ENCODE measurements around the gene PWP1.

DNA sequence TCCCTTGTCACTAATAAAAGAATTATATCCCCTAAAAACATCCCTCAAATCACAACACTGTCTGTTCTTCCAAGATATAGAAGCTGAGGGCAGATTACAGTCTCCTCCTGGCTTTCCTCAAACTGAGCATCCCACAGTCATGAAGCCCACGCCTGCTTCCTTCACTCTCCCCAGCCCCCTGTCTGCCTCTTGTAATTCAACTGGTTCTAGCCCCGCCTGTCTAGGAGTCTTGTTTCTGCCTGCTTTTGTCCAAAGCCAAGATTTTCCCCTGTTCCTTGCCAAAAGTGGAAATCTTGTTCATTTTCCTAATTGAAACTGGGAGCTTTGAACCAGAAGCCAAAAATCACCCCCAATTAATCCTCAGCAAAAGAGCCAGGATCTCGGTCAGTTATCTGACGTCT lies 35.9 kb upstream of the PWP1 start:
- TF ChIP-seq, protein P1, sequence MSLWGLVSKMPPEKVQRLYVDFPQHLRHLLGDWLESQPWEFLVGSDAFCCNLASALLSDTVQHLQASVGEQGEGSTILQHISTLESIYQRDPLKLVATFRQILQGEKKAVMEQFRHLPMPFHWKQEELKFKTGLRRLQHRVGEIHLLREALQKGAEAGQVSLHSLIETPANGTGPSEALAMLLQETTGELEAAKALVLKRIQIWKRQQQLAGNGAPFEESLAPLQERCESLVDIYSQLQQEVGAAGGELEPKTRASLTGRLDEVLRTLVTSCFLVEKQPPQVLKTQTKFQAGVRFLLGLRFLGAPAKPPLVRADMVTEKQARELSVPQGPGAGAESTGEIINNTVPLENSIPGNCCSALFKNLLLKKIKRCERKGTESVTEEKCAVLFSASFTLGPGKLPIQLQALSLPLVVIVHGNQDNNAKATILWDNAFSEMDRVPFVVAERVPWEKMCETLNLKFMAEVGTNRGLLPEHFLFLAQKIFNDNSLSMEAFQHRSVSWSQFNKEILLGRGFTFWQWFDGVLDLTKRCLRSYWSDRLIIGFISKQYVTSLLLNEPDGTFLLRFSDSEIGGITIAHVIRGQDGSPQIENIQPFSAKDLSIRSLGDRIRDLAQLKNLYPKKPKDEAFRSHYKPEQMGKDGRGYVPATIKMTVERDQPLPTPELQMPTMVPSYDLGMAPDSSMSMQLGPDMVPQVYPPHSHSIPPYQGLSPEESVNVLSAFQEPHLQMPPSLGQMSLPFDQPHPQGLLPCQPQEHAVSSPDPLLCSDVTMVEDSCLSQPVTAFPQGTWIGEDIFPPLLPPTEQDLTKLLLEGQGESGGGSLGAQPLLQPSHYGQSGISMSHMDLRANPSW (CRISPR knock-in tag; IDR thresholded peaks at IDR 0.05), result no peak
- TF ChIP-seq ZNF263 (CRISPR knock-in tag; IDR thresholded peaks at IDR 0.05; ENCODE audit: borderline replicate concordance) (no peak), NFE2L1 (tag; IDR thresholded peaks at IDR 0.05; ENCODE audit: borderline replicate concordance, low read depth) (no peak), SREBF2 (CRISPR knock-in tag; IDR thresholded peaks at IDR 0.05) (no peak), TBL1XR1 (IDR thresholded peaks at IDR 0.05; ENCODE audit: low read length in 2 of 2) (no peak), ZNF830 (CRISPR knock-in tag; IDR thresholded peaks at IDR 0.05) (no peak)
- TF ChIP-seq, protein P2, sequence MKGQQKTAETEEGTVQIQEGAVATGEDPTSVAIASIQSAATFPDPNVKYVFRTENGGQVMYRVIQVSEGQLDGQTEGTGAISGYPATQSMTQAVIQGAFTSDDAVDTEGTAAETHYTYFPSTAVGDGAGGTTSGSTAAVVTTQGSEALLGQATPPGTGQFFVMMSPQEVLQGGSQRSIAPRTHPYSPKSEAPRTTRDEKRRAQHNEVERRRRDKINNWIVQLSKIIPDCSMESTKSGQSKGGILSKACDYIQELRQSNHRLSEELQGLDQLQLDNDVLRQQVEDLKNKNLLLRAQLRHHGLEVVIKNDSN (CRISPR knock-in tag; IDR thresholded peaks at IDR 0.05), result no peak
